GM06990 (cell line): ENCODE data around the gene ZHX3.

Source experiments
- DNase-seq: peaks from one replicate; pipeline ENCODE4 v3.0.0-alpha.2; 2011; ENCODE audit not compliant: insufficient read length; ENCODE audit errors: extremely low read depth
- H3K27me3 ChIP-seq: replicated peaks from 2 replicates; pipeline ENCODE4 v1.6.0; 2011; ENCODE audit warnings: low read length; ENCODE audit not compliant: control insufficient read depth, insufficient read depth
- H3K36me3 ChIP-seq: 2 replicates; pipeline ENCODE4 v1.5.1; 2011; ENCODE audit warnings: low read length; ENCODE audit not compliant: control insufficient read depth, insufficient read depth
- H3K4me3 ChIP-seq: replicated peaks from 2 replicates; pipeline ENCODE4 v1.5.1; 2011; ENCODE audit warnings: low read depth, mild to moderate bottlenecking, control low read depth, low read length
- CTCF ChIP-seq: IDR thresholded peaks from 2 replicates; pipeline ENCODE4 v1.5.1; 2011; ENCODE audit warnings: low read length, control low read depth, mild to moderate bottlenecking, inconsistent platforms; ENCODE audit not compliant: insufficient read depth, poor library complexity, severe bottlenecking

ZHX3 gene

GRCh38 chr20:41331731-41332130 lies 14.2 kb upstream of the ZHX3 start:
- H3K36me3 ChIP-seq: no peaks in the 10 kb centered on the region
- no peaks in the 10 kb centered on the region for H3K27me3 ChIP-seq
- no peak for DNase-seq
- TF ChIP-seq CTCF: no peak
- no peak overlapping the region for H3K4me3 ChIP-seq

GRCh38 chr20:41330941-41331340 lies 13.4 kb upstream of the ZHX3 start:
- Histone ChIP-seq H3K4me3 (no peak overlapping the region), H3K36me3 (no peaks in the 10 kb centered on the region), H3K27me3 (no peaks in the 10 kb centered on the region)
- TF ChIP-seq CTCF: no peak
- no peak for DNase-seq

GRCh38 chr20:41330343-41330720 lies 12.8 kb upstream of the ZHX3 start:
- TF ChIP-seq CTCF: no peak
- H3K27me3 ChIP-seq: no peaks in the 10 kb centered on the region
- no peak for DNase-seq
- no peak overlapping the region for H3K4me3 ChIP-seq
- H3K36me3 ChIP-seq: no peaks in the 10 kb centered on the region

- DNase-seq: peak; percentile 45
- TF ChIP-seq CTCF: no peak
- no peaks in the 10 kb centered on the region for H3K27me3 ChIP-seq
- no peaks in the 10 kb centered on the region for H3K36me3 ChIP-seq
- no peak overlapping the region for H3K4me3 ChIP-seq
These were observed 12.2 kb upstream of the ZHX3 start for GRCh38 chr20:41329435-41330342.

- Histone ChIP-seq H3K36me3 (no peaks in the 10 kb centered on the region), H3K4me3 (no peak overlapping the region), H3K27me3 (no peaks in the 10 kb centered on the region)
- DNase-seq: no peak
- TF ChIP-seq CTCF: no peak
These were observed 9.6 kb upstream of the ZHX3 start for GRCh38 chr20:41327178-41327577.

GRCh38 chr20:41320976-41321375 lies 3.4 kb upstream of the ZHX3 start:
- H3K27me3 ChIP-seq: no peaks in the 10 kb centered on the region
- TF ChIP-seq CTCF: no peak
- no peak overlapping the region for H3K4me3 ChIP-seq
- no peaks in the 10 kb centered on the region for H3K36me3 ChIP-seq
- DNase-seq: no peak
